Stimulated activated CD8-positive, alpha-beta memory T cell treated with anti-CD3 and anti-CD28 coated beads, Interleukin-7, amount 100 ng/mL, for 4 hours (primary cell): Measurements from ENCODE around the gene UBAC1.
A peak's percentile ranks its signal among the peaks of the same experiment; 100 is the strongest.
"Not testable (repeated sequence)": the region's sequence is repeated elsewhere in the genome, so short reads cannot be mapped to it uniquely, and the experiment has no call there.

Experiments used
- DNase-seq, 2 donors: peaks; one replicate each; pipeline ENCODE4 v3.0.0-alpha.2; 2020; ENCODE audit warnings: low read depth in 2 of 2

The UBAC1 gene

DNA sequence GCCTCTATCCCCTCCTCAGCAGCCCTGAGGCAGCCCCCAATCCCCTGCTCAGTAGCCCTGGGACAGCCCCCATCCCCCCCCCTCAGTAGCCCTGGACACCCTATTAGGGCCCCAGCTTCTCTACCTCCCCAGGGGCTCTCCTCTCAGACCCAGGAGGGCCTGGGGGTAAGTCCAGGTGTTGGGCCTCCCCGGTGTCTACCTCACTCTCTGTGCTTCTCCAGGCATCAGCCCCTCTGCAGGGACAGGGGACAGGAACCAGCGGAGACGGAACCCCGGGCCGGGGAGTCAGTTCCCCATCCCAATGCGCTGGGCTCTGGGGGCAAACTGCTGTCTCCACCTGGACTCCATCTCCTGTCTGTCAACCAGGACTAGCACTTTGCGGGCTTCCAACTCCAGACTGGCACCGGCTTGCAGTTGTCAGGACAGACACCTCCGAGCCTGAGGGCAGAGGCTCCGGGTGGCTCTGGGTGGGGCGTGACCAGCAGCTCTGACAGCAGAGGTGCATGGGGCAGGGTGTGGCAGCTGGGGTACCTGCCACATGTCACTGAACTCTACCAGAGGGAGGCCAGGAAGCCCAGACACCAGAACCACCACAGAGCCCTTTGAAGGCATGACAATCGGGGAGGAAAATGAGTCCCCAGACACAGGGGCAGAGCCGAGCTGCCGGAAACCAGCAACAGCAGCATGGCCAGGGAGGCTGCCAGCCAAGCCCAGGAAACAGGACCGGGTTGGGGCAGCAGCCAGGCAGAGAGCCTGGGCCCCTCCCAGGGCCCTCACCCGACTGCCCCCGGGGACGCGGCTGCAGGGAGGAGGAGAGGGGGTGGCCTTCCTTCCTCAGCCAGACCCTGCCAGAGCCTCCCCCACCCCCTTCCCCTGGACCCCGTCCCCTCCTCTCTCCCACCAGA is 17.7 kb upstream of the UBAC1 start:
- DNase-seq = peak in 1 of 2 donors; percentile 23

- DNase-seq = no peak
Measured at GRCh38 chr9:135976944-135977343, 15.8 kb upstream of the UBAC1 start.

DNA sequence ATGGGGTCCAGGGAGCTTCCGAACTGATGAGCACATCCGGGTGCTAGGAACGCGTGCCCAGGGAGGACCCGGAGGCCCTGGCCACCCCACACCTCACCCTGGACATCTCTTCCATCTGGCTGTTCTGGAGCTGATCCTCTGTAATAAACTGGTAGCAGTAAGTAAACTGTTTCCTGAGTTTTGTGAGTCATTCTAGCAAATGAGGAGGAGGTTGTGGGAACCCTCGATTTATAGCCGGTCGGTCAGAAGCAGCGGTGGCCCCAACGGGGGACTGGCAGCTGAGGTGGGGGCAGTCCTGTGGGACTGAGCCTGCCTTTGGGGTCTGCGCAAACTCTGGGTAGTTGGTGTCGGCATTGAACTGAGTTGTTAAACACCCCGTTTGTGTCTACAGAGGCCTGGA is 15.4 kb upstream of the UBAC1 start:
- DNase-seq = no peak

DNA sequence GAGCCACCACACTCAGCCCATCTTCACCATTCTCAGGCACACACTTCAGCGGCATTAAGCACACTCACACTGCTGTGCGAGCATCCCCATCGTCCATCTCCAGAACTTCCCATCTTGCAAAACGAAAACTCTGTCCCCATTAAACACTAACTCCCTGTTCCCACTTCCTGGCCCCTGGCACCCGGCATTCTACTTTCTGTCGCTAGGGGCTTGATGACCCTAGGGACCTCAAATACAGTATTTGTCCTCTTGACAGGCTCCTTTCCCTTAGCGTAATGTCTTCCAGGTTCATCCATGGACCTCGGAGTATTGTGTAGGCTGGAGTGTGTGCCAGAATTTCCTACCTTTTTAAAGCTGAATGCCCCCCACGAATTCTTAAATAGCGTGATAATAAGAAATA is 14.7 kb upstream of the UBAC1 start:
- no peak for DNase-seq

GRCh38 chr9:135974220-135974573 is 13.0 kb upstream of the UBAC1 start:
- DNase-seq = no peak

DNA sequence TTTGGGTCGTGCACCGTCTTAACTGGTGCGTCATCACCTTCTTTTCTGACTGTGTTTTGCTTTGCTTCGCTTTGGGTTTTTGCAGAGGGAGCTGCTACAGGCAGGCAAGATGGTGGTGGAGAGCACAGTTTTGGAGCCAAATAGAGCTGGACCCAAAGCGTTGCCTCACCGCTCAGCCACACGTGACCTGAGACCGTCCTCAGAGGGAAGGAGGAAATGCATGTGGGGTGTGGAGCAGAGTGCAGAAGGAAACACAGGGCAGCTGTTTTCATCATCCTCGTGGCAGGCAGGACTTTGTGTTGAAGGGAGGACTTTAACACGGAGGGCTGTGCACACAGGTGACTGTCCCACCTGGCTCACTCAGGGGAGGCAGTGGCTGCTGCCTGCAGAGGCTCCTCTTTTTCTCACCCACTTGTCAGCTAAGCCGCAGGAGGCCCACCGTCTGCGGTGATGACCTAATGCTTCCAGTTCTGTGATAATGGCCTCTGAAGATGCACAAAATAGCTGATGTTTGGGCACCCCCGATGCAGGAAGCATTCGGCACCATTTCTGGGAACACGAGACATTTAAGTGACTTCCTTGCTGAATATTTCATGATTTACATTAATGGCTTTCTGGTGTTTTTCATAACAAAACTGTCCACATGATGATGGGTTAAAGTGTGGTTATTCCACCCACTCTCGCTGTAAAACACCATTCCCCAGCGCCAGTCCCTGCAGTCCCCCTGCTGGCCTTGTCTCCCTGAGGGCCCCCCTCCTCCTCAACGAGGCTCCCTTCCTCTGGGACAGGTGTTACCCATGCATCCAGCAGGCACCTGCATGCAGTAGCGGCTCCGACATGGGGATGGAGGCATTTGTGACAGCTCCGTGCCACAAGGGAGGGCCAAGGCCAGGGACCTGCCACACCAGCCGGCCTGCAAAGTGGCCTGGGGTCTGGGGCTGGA is 12.4 kb upstream of the UBAC1 start:
- no peak for DNase-seq

GRCh38 chr9:135971892-135972291 is 10.7 kb upstream of the UBAC1 start:
- DNase-seq = no peak

- no peak for DNase-seq
Measured at GRCh38 chr9:135971111-135971766, 10.1 kb upstream of the UBAC1 start.

GRCh38 chr9:135970128-135970815 is 9.1 kb upstream of the UBAC1 start:
- DNase-seq = no peak

DNA sequence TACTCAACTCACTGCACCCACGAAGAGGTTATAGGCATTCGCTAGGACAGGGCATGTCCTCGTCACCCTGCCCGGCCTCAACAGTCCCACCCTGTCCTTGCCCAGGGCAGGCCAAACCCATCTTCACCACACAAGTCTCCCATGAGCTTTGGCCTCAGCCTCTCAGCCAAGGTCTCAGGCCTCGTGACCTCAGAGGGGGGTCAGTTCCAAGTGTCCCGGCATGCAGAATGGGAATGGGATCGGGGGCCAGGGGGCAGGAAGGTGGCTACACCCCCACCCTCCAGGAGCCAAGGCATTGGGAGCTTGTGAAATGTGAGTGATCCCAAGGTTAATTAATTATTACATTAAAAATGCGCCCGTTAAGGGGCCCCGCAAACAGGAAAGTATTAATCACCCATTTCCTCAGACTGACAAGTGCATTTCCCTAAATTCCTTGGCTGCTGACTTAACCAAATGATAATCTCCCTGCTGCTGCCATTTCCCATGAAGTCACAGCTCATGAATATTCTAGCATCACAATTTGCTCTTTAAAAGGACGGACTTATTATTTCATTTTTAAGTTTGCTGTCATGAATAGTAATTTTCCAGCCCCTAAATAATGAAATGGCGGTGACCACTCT is 8.0 kb upstream of the UBAC1 start:
- DNase-seq = no peak

- DNase-seq = no peak
Measured at GRCh38 chr9:135968601-135969000, 7.4 kb upstream of the UBAC1 start.

GRCh38 chr9:135968083-135968476 is 6.9 kb upstream of the UBAC1 start:
- DNase-seq = no peak

DNA sequence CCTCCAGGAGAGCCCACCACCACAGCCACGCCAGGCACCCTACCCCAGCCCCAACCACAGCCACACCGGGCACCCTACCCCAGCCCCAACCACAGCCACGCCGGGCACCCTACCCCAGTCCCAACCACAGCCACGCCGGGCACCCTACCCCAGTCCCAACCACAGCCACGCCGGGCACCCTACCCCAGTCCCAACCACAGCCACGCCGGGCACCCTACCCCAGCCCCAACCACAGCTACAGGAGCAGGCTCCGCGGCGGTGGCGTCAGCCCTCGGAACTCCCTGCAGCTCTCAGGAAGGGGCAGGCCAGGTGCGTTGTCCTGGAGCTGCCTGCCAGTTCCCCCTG is 5.7 kb upstream of the UBAC1 start:
- not testable (repeated sequence) for DNase-seq

DNA sequence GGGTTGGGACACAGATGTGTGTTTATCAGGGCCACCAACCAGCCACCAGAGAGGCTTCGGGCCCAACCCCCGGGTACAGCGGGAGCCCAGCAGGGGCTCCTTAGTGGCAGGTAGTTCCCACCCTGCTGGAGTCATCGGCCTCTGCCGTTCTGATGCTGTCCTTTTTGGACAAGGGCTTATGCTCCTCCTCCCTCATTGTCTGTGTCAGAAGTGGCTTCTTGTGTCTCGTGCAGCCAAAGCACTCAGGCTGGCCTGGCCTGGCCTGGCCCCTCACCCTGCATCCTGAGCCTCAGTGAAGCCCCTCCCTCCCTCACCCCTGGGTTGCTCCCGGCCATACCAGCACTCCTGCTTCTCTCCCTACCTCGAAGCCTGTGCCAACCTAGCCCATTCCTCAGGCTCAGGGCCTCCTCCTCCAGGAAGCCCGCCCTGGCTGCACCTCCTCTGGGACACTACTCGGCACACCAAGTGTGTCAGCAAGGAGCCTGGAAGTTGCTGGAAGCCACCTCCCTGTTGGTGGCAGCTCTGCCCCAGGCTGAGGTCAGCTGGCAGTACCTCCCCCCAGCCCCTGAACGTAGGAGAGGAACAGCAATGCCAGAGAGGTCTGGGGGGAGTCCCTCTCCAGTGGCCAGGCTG is 4.1 kb upstream of the UBAC1 start:
- DNase-seq = no peak

GRCh38 chr9:135963938-135964337 is 2.8 kb upstream of the UBAC1 start:
- DNase-seq = no peak

GRCh38 chr9:135963338-135963737 is 2.2 kb upstream of the UBAC1 start:
- no peak for DNase-seq

DNA sequence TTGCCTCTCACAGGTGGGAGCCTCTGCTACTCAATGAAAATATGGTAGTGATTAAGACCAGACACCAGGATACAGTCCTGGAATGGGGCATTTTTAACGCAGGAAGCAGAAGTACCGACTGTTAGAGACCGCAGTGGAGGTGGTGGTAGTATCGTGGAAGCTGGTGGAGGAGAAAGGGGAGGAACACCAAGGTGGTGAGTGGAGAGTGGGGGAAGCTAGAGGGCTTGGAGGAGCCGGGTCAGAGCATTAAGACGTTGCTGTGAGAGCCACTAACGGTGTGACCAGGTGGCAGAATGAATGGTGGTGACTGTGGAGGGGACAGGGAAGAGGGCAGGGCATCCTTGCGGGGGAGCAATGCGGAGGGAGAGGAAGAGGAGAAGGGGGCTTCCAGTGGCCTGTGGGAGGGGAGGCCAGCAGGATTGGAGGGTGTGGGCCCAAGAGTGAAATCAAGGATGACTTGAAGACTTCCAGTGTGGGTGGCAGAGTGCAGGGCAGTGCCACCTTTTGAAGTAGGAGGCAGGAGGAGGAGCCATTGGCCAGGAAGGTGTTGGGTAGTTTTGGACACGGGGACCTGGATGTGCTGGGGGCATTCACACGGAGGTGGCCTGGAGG is 1.6 kb upstream of the UBAC1 start:
- DNase-seq = no peak

GRCh38 chr9:135961811-135962695 is 880 bp upstream of the UBAC1 start:
- no peak for DNase-seq
